ENCODE measurements around the gene SIGLEC8. TPM values are rescaled to one million over a fixed set of nuclear protein-coding genes. Genes with fewer than 3 reads are reported as not detected.
A peak's percentile ranks its signal among the peaks of the same experiment; 100 is the strongest.
"Not testable (repeated sequence)": the region's sequence is repeated elsewhere in the genome, so short reads cannot be mapped to it uniquely, and the experiment has no call there.

SIGLEC8 gene
- polyA plus RNA-seq, 3 donors, result not detected

DNA sequence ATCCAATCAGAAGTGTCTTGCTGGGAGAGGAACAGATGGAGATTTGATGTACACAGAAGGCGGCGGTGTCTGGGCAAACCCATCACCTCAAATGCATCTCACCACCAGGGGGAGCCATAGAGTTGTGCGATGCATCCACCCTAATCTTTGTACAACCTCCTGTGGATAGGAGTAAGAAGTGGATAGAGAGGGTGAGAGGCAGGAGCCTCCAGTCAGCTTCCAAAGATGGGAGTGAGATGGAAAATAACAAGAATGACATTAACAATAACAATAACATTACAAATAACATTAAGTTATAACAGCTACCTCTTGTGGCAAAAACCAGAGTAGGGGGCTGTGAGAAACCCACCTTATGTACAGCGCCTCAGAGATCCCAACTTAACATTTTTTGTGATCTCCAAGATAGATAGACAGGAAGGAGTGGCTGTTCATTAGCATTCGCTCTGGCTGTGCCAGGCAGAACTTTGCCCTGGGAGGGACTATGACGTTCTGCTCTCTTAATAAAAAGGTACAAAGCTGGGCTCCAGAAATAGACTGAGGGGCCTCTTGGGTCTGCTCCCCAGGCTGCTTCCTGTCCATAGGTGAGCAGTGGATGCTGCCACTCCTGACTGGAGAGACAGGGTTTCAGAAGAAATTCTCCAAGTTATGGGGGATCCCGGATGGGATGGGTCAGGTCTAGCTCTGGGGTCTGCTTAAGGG, 14.9 kb upstream of the SIGLEC8 start:
- DNase-seq (ENCODE audit: low read depth in 3 of 3, low spot score in 2 of 3), result peak in 2 of 3 donors; percentile 23

DNA sequence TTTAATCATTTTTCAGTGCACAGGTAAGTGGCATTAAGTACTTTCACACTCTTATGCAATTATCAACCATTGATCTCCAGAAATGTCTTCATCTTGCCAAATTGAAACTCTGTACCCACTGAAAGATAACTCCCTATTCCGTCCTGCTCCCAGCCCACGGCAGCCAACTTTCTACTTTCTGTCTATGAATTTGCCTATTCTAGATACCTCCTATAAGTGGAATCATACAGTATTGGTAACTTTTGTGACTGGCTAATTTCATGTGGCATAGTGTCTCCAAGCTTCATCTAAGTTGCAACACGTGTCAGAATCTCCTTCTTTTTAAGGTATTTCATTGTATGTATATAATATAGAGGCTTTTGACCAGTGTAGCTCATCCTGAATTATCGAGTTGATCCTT, 14.4 kb upstream of the SIGLEC8 start:
- DNase-seq (ENCODE audit: low read depth in 3 of 3, low spot score in 2 of 3), result no peak

DNA sequence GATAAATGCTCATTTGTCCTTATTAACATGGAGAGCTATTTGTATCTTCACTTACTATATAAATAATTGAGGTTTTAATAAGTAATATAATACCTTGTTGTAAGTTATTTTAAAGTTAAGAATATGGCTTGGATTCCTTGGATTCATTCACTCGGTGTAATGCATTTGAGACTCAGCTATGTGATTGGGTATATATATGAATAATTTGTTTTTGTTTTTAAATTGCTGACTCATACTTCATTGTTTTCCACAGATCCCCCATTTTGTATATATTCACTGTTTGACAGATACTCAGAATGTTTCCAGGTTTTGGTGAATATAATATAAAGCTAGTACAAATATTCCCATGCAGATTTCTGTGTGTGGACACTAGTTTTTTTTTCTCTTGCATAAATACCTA, 13.3 kb upstream of the SIGLEC8 start:
- DNase-seq (ENCODE audit: low read depth in 3 of 3, low spot score in 2 of 3), result no peak

DNA sequence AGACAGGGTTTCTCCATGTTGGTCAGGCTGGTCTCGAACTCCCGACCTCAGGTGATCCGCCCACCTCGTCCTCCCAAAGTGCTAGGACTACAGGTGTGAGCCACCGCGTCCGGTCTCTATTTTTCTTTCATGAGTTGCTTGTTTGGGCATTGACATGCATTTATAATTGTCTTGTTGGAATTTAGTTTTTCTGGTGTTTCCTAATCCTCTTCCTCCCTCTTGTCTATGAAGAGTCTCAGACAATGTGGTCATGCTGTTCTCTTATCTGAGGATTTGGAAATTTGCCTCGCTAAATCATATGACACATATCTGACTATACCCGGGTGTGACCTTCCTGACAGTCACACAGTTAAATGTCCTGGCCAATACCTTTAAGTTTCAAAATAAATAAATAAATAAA, 12.7 kb upstream of the SIGLEC8 start:
- DNase-seq (ENCODE audit: low read depth in 3 of 3, low spot score in 2 of 3), result no peak

DNA sequence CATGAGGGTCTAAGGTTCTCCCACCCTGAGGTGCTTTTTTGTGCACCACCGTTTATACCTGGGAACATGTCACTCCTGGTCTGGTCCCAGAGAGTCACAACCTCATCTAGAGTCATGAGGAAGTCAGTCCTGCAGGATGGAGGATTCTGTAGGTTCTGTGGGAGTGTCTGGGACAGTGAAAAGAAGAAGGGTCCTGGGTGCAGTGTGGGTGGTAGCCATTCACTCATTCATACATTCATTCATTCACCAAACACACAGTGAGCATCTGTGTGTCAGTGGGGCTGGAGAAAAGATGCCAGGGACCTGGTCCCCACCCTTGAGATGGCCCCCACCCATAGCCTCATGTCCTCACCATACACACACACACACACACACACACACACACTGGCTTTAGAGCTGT, 11.4 kb upstream of the SIGLEC8 start:
- DNase-seq (ENCODE audit: low read depth in 3 of 3, low spot score in 2 of 3), result no peak

DNA sequence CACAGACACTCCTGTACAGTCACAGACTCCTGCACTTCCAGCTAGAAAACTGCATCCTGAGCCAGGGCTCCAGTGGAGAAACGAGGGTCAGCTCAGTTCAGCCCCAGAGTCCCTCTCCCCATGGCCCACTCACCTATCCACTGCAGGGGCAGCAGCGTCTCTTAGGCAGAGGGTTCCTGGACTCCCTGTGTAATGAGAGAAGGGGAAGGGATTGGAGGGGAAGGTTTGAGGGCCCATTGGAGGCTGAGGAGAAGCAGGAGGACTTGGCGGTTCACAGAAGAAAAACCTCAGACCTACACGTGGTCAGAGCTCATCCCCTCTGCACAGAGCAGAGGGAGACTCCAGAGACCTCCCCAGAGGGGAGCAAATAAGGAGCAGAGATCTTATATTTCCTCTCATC, 10.9 kb upstream of the SIGLEC8 start:
- DNase-seq (ENCODE audit: low read depth in 3 of 3, low spot score in 2 of 3), result no peak

DNA sequence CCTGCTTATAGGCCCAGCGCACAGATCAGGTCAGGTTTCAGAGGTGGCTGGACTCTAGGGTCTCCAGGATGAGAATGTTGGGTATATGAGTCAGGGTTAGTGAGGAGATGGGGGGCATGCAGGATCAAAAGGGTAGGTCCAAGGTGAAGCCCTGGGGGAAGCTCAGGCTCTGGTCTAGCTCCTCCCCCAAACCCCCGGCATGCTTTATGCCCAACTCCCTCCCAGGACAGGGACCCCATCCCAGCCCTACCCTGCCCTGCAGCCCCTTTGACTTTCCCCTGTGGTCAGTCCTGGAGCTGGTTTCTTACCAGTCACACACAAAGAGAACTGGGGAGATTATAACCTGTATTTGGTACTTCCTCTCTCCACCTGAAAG, 10.3 kb upstream of the SIGLEC8 start:
- no peak for DNase-seq (ENCODE audit: low read depth in 3 of 3, low spot score in 2 of 3)

DNA sequence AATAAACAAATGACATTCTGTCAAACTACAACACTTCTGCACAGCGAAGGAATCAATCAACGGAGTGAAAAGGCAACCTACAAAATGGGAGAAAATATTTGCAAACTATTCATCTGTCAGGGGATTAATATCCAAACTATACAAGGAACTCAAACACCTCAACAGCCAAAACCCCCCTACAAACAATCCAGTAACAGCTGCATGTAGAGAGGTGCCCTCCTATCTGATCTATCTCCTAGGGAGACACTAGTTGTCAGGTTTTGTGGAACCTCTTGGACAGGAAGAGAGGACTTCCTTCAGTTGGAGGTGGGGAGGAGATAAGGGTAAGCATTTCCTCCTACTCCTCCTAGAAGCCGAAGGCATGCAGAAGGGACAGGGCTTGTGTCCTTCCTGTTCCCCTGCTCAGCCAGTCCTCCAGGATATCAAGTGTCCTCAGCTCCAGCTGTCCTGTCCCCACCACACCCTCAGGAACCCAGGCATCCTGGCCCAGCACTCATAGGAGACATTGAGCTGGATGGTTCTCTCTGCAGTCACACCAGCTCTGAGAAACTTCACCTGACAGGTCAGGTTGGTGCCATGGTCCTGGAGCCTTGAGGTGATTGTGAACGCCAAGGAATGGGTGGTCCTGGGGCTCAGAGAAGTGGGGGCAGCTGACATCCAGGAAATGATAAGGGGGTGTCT, 9.8 kb upstream of the SIGLEC8 start:
- no peak for DNase-seq (ENCODE audit: low read depth in 3 of 3, low spot score in 2 of 3)

DNA sequence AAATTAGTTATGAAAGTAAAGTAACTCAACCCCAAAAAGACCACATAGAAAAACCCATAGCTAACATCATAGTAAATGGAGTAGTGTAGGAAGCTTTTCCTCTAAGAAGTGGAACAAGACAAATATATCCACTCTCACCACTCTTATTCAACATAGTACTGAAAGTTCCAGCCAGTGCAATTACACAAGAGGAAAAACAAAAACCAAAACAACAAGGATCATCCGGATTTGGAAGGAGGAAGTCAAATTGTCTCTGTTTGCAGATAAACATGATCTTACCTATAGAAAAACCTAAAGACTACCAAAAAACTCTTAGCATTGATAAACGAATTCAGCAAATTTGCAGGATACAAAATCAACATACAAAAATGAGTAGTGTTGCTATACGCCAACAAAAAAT, 8.5 kb upstream of the SIGLEC8 start:
- DNase-seq (ENCODE audit: low read depth in 3 of 3, low spot score in 2 of 3), result no peak

DNA sequence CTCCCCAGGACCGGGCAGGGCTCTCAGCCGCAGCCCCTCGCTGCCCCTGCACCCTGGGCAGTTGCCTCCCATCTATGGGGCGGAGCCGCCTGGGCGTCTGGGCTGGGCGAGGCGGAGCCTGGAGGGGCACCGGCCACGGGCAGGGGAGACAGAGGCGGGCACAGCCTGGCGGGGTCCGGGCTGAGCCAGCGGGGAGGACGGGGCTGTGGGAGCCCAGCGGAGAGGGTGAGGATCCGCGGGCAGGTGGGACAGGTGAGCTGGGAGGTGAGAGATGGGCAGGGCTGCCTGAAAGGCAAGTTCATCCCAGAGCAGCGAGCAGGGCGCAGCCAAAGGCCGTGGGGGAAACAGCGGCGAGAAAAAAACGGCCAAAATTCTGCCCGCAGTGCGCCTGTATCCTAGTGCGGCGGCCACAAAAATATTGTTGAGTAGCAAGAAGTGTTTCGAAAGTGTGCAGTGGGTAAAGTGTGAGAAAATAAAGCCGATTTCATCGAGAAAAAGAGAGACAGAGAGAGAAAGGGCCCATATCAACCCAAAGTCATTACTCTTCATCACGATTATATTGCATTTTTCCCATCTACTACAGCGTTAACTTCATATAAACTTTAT, 5.8 kb upstream of the SIGLEC8 start:
- not testable (repeated sequence) for DNase-seq (ENCODE audit: low read depth in 3 of 3, low spot score in 2 of 3)

DNA sequence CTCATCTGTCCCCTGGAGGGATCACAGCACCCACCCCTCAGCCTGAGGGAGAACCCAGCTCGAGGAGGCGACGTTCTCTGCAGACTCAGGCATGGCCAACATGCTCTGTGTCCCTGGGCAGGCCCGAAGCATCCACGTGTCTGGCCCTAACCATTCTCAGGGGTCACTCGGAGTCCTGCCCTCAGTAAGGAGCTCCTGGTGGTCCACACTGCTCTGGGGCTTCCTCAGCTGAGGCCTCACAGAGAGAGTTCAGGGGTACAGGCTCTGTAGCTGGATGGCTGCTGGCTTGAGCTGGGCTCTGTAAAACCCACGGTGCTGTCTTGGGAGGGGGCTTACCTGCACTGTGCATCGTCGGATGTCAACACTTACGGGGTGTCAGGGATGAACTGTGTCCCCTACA, 4.4 kb upstream of the SIGLEC8 start:
- no peak for DNase-seq (ENCODE audit: low read depth in 3 of 3, low spot score in 2 of 3)

DNA sequence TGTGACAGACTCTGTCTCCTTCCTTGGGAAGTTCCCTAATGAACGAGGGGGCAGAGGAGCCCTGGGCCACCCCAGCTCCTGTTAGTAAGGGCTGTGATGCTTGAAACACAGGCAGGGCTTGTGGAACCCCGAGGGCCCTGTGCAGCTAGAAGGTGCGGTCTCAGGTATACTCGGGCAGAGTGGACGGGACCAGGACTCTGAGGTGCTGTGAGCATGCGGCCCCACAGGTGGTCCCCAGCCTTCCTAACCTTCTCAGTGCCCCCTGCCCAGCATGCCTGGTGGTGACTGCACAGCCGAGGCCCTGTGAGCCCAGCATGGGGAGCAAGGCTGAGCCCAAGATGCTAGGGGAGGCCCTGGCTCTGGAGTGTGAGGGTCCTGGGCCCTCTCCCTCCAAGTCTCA, 4.0 kb upstream of the SIGLEC8 start:
- no peak for DNase-seq (ENCODE audit: low read depth in 3 of 3, low spot score in 2 of 3)

DNA sequence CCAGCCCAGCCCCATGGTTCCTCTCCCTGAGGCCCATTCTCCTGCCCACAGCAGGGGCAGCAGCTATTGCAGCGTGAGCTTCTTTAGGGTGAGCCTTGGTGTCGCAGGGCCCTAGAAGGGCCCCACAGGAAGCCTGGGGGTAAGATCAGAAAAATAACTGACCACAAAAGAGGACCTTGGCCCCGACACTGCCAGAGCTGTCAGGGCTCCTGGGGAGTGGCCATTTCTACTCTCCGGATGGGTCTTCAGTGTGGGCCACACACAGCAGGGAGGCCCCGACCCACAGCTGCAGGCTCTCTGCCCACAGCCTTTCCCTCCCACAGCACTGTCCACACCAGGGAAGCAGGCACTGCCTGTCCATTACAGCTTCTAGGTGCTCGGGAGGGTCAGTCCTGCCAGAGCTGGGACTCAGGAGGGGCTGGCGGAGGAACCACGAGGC, 3.5 kb upstream of the SIGLEC8 start:
- DNase-seq (ENCODE audit: low read depth in 3 of 3, low spot score in 2 of 3), result no peak

DNA sequence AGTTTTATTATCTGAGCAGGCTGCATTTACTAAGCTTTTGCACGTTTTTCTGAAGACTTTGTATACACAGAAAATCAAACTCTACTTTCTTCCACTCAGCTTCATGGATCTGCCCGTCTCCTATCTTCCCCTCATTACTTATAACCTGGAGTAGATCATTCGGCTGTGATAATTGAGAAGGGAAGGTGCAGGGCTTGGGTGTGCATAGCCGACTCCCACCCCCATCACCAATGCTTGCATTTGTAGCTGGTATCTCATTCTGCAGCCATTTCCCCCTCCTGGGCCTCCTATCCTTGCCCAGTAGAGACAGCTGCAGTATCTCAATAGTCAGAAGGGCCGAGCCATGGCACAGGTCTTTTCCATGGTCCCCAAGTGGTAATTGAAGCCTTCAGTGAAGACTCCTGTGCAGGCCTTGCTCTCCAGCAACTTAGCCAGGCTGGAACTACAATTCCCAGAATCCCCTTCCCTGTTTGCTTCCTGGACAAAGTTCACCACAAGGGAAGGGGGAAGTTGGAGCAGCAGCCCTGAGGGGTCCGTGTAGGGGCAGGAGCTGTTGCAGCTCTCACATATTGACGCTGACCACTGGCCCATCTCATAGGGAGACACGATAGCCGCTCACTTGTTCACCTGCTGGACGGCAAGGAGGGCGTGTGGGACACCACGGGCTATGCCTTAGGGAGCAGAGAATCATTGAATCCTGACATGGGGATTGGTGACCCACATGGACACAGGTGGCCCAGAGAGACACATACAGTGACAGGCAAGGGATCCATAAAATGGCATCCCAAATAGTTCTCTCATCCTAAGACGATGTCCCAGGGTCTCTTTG, 2.1 kb upstream of the SIGLEC8 start:
- no peak for DNase-seq (ENCODE audit: low read depth in 3 of 3, low spot score in 2 of 3)

DNA sequence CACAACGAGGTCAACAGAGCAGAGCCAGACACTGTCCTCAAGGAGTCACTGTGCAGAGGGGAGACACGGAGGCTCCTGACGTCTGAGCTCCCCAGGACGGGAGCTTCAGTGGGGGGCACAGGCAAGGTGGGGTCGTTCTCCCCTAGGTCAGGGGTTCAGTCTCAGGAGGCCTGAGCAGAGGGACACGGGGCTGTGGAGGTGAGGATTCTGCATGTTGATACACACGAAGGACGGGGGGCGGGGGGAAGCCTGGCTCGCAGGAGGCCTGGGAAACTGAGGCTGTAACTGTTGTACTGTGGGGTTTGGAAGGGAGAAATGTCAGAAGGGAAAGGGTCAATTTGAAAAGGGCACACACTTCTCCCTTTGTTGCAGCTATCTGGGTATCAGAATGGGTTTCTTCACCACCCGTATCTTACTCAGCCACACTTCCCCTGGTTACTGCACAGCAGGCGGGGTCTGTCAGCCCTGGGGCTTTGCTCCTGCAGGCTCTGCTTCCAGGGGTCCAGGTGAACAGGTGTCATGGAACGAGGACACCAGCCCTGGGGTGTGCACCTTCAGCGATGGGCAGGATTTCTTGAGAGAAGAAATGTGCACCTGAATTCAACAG, 748 bp upstream of the SIGLEC8 start:
- no peak for DNase-seq (ENCODE audit: low read depth in 3 of 3, low spot score in 2 of 3)

DNA sequence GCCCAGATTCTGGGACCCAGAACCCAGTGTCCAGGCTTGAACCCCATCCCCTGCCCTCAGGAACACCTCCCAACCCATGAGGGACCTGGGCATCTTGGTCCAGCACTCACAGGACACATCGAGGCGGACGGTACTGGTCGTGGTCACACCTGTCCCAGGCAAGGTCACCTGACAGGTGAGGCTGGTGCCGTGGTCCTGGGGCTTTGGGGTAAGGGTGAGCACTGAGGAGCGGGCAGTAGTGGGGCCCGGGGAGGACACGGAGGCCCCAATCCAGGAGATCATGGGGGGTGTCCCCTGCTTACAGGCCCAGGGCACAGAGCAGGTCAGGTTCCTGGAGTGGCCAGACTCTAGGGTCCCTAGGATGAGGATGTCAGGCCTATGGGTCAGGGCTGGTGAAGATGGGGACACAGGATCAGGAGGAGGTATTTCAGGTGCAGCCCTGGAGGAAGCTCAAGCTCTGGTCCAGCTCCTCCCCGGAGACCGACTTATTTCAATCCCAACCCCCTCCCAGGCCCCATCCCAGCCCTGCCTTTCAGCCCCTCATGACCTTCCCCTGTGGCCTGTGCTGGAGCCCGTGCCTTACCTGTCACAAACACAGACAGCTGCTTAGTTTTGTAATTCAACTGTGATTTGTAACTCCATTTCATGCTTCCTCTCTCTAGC, 772 bp downstream of the SIGLEC8 start:
- DNase-seq (ENCODE audit: low read depth in 3 of 3, low spot score in 2 of 3), result no peak

DNA sequence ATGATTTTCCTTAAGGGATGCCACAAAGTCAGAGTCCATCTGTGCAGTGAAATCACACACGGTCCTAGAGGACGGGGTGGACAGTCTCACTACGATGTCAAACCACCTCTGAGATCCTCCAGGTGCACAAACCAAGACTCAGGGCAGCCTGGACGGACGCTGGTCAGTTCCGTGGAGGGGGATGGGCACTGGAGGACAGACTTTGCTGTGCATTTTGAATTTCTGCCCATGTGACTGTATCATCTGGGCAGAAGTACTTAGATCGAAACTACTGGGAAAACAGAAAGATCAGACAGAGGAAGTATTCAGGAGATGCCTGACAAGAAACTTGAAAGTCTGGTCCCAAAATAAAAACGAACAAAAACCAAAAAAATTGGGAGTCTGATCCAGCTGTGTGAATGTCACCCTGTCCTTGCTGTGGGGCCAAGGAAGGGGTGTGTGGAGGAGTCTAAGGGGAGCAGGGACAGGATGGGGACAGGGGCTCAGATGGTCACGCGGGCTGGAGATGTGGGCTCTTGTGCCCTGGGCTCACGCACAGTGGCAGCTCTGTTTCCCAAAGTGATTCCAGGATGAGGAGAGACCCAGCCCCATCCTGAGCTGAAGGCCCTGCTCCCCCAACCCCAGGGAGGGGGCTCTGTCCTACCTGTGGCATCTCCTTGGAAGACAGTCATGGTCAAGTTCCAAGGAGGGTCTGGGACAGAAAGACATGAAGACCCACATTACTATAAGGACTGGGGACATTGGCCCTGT, 1.5 kb downstream of the SIGLEC8 start:
- DNase-seq (ENCODE audit: low read depth in 3 of 3, low spot score in 2 of 3), result no peak

DNA sequence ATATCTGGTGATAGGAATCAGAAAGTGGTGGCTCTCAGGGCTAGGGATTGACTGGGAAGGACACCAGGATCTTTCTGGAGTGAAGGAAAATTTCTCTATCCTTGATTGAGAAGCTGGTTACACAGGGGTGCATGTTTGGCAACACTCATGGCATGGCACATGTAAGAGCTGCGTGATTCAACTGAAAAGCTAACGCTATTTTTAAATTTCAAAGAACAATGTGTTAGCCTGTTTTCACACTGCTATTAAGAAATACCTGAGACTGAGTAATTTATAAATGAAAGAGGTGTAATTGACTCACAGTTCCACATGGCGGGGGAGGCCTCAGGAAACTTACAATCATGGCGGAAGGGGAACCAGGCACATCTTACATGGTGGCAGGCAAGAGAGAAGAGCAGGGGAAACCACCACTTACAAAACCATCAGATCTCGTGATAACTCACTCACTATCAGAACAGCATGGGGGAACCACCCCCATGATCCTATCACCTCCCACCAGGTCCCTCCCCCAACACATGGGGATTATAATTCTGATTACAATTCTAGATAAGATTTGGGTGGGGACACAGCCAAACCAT, 7.4 kb downstream of the SIGLEC8 start:
- DNase-seq (ENCODE audit: low read depth in 3 of 3, low spot score in 2 of 3), result no peak

DNA sequence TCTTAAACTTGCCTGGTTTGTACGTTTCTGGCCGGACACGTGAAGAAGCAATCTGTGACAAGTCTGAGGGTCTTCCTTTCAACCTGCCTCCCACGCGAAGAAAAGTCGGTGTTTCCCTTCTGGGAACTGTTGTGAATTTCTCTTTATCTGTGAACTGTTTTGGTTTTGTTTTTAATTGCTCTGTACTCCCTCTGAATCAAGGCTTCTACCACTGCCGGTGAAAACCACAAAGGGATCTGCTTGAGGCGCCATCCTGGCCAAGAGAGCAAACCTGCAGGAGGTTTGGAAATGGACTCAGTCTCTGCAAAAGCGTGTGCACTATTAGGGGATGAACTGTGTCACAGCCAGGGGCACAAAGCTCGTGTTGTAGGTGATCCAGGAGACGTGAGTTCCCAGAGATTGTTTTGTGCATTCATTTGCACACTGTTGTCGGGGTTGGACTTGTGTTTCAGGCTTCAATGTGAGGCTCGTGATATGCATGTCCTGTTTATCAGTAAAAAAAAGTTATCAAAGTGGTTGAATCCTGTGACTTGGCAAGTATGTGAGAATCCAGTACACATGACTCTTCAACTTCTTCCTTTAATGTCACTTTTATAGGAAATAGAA, 9.7 kb downstream of the SIGLEC8 start:
- no peak for DNase-seq (ENCODE audit: low read depth in 3 of 3, low spot score in 2 of 3)

Measured in right renal cortex interstitium (tissue), 3 donors.